HepG2 (cell line): ENCODE data around the gene ZNF155. TPM values are rescaled to one million over a fixed set of nuclear protein-coding genes. Genes with fewer than 3 reads are reported as not detected.

ENCODE experiments used
- DNMT1 ChIP-seq: sonication (generic); formaldehyde crosslinking; IDR thresholded peaks from 2 replicates; pipeline ENCODE4 v1.5.1; 2020; ENCODE audit warnings: mild to moderate bottlenecking, missing genetic modification reagents
- DNMT3B ChIP-seq: conservative IDR thresholded peaks from 2 replicates; pipeline ENCODE4 v1.6.1; 2016; ENCODE audit warnings: missing biosample characterization, control low read depth
- ESRRA ChIP-seq: sonication (generic); formaldehyde crosslinking; IDR thresholded peaks from 2 replicates; pipeline ENCODE4 v1.5.1; 2020; ENCODE audit warnings: mild to moderate bottlenecking, low read depth, missing genetic modification reagents
- FOSL2 ChIP-seq: sonication (generic); formaldehyde crosslinking; IDR thresholded peaks from 2 replicates; pipeline ENCODE4 v1.4.0; 2020; ENCODE audit warnings: missing genetic modification reagents
- MAX ChIP-seq: IDR thresholded peaks from 2 replicates; pipeline ENCODE4 v1.6.1; 2012; ENCODE audit warnings: inconsistent platforms
- MEF2D ChIP-seq: sonication (generic); formaldehyde crosslinking; IDR thresholded peaks from 2 replicates; pipeline ENCODE4 v1.5.1; 2020; ENCODE audit warnings: mild to moderate bottlenecking, missing genetic modification reagents
- NFKBIZ ChIP-seq: IDR thresholded peaks from 2 replicates; pipeline ENCODE4 v1.6.1; 2018; ENCODE audit warnings: missing genetic modification reagents, missing compliant biosample characterization
- PAX8 ChIP-seq: sonication (generic); formaldehyde crosslinking; IDR thresholded peaks from 2 replicates; pipeline ENCODE4 v1.8.0; 2022; ENCODE audit warnings: mild to moderate bottlenecking, missing genetic modification reagents, borderline replicate concordance
- POLR2AphosphoS5 ChIP-seq: IDR thresholded peaks from 2 replicates; pipeline ENCODE4 v1.6.1; 2012; ENCODE audit warnings: low read depth, low read length
- RELA ChIP-seq: sonication (generic); formaldehyde crosslinking; IDR thresholded peaks from 2 replicates; pipeline ENCODE4 v1.4.0; 2020; ENCODE audit warnings: missing genetic modification reagents
- SP140L ChIP-seq: sonication (generic); formaldehyde crosslinking; IDR thresholded peaks from 2 replicates; pipeline ENCODE4 v1.4.0; 2020; ENCODE audit warnings: missing genetic modification reagents, borderline replicate concordance
- ZBTB8A ChIP-seq: sonication (generic); formaldehyde crosslinking; IDR thresholded peaks from 2 replicates; pipeline ENCODE4 v1.4.0; 2020; ENCODE audit warnings: mild to moderate bottlenecking, low read depth, missing genetic modification reagents, borderline replicate concordance
- ZNF235 ChIP-seq: sonication (generic); formaldehyde crosslinking; IDR thresholded peaks from 2 replicates; pipeline ENCODE4 v1.8.1; 2023; ENCODE audit warnings: mild to moderate bottlenecking, missing genetic modification reagents, borderline replicate concordance
- ZNF333 ChIP-seq: sonication (generic); formaldehyde crosslinking; IDR thresholded peaks from 2 replicates; pipeline ENCODE4 v1.4.0; 2020; ENCODE audit warnings: mild to moderate bottlenecking, missing genetic modification reagents, borderline replicate concordance
- ZNF337 ChIP-seq: sonication (generic); formaldehyde crosslinking; IDR thresholded peaks from 2 replicates; pipeline ENCODE4 v1.5.1; 2020; ENCODE audit warnings: missing genetic modification reagents, low read depth, mild to moderate bottlenecking, borderline replicate concordance
- ZNF354B ChIP-seq: sonication (generic); formaldehyde crosslinking; IDR thresholded peaks from 2 replicates; pipeline ENCODE4 v1.8.0; 2022; ENCODE audit warnings: mild to moderate bottlenecking, missing genetic modification reagents
- ZNF605 ChIP-seq: sonication (generic); formaldehyde crosslinking; IDR thresholded peaks from 2 replicates; pipeline ENCODE4 v1.8.0; 2022; ENCODE audit warnings: mild to moderate bottlenecking, missing genetic modification reagents
- ZNF609 ChIP-seq: sonication (generic); formaldehyde crosslinking; IDR thresholded peaks from 2 replicates; pipeline ENCODE4 v1.4.0; 2020; ENCODE audit warnings: mild to moderate bottlenecking, missing genetic modification reagents, borderline replicate concordance
- ZNF703 ChIP-seq: sonication (generic); formaldehyde crosslinking; IDR thresholded peaks from 2 replicates; pipeline ENCODE4 v1.5.1; 2020; ENCODE audit warnings: missing genetic modification reagents, mild to moderate bottlenecking, moderate library complexity, borderline replicate concordance
- ZNF737 ChIP-seq: sonication (generic); formaldehyde crosslinking; IDR thresholded peaks from 2 replicates; pipeline ENCODE4 v1.5.0; 2020; ENCODE audit warnings: missing genetic modification reagents, mild to moderate bottlenecking, borderline replicate concordance
- ZZZ3 ChIP-seq: sonication (generic); formaldehyde crosslinking; IDR thresholded peaks from 2 replicates; pipeline ENCODE4 v1.4.0; 2020; ENCODE audit warnings: missing genetic modification reagents, mild to moderate bottlenecking, borderline replicate concordance
- polyA plus RNA-seq, 8 experiments: library from polyadenylated mRNA; depleted of rRNA in 3 of 8; stranded (reverse) in 7 of 8; unstranded in 1 of 8; fragments of >200 nt; fragmentation: Illumina TruSeq in 4 of 8; extraction: Trizol in 4 of 8; gene quantifications; 2 replicates each; pipeline versions ENCODE4 v1.2.1 to v1.2.3, GENCODE V29; 2011 to 2016; ENCODE audit warnings: low read depth in 4 of 8, missing spikeins in 1 of 8, mixed read lengths in 1 of 8; ENCODE audit not compliant: insufficient read depth in 1 of 8
- total RNA-seq, 5 experiments: library from RNA; depleted of rRNA; stranded (reverse); fragments of >200 nt; fragmentation: Illumina TruSeq; extraction: Trizol; gene quantifications; 2 replicates each; pipeline ENCODE4 v1.2.3, GENCODE V29; 2016; ENCODE audit warnings: low read depth in 1 of 5
- TF ChIP-seq, protein P1 (sequence below): sonication (generic); formaldehyde crosslinking; IDR thresholded peaks from 2 replicates; pipeline ENCODE4 v1.8.0; 2022; ENCODE audit warnings: missing genetic modification reagents, low read depth, mild to moderate bottlenecking, borderline replicate concordance
- TF ChIP-seq, protein P2 (sequence below): IDR thresholded peaks from 2 replicates; pipeline ENCODE4 v1.6.1; 2016

The ZNF155 gene
- total and polyA plus RNA-seq, 2 of the 13 experiments (the other 11 are each of a cell fraction or from before 2014, with no cell fraction given), result 2.5 to 3.6 TPM

DNA sequence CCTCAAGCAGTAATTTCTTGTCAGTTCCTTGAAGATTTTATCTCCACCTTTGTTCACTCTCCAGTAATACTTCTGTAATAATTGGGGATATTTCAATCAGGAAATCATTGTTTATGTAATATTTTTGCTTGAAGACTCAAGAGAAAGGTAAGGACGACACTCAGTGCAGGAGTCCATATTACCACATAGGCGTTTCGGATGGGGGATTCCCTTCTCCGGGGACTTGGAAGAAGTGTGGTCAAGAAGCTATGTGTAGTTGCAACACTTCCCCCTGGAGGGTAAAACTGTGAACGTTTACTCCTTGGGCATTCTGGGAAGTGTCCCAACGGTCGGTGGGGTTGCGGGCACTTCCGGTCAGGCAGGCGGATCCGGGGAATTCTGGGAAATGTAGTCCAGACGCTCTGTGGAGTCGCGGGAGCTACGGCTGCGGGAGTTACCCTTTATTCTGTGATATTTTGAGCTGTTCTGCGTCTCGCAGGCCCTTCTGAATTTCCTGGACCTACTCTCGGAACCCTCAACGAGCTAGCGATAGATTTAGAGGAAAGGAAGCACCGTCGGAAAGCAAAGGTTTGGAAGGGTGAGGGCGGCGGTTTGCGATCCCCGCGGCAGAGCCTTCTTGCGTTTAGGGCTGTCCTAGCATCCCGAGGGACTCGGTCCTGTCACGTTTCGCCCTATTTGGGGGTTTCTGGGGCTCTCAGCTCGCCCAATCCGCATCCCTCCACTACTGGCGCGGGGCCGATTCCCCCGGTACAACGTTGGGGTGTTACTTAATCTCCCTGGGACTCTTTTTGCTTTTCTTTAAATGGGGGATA is 32.9 kb upstream of the ZNF155 start, which contains the start of gene ZNF221 (continued):
- TF ChIP-seq, protein P1, sequence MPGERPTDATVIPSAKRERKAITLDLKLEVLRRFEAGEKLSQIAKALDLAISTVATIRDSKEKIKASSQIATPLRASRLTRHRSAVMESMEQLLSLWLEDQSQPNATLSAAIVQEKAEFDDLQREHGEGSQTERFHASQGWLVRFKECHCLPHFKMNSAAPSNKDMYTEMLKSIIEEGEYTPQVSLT (CRISPR knock-in tag), result no peak
- TF ChIP-seq FOSL2 (CRISPR knock-in tag) (peak; percentile 37; the same call in 1 of the 2 replicates), ZNF333 (CRISPR knock-in tag) (no peak), ZNF354B (CRISPR knock-in tag) (no peak), PAX8 (CRISPR knock-in tag) (no peak), POLR2AphosphoS5 (peak; percentile 47; the same call in 1 of the 2 replicates), NFKBIZ (CRISPR knock-in tag) (peak; percentile 51; the same call in 1 of the 2 replicates), MEF2D (CRISPR knock-in tag) (no peak), SP140L (no peak), ZBTB8A (CRISPR knock-in tag) (no peak), ZNF737 (CRISPR knock-in tag) (no peak), ZNF609 (CRISPR knock-in tag) (no peak), ZZZ3 (no peak), ZNF703 (CRISPR knock-in tag) (no peak), ZNF337 (no peak), ZNF605 (CRISPR knock-in tag) (peak; percentile 68; the same call in 1 of the 2 replicates), RELA (CRISPR knock-in tag) (no peak; the same call in 1 of the 2 replicates), ESRRA (0 out of 2 replicates have a peak, but pooled peaks have one; percentile 35), MAX (peak; percentile 67; the same call in 1 of the 2 replicates), ZNF235 (CRISPR knock-in tag) (no peak), DNMT1 (no peak), DNMT3B (no peak)
- TF ChIP-seq, protein P2, sequence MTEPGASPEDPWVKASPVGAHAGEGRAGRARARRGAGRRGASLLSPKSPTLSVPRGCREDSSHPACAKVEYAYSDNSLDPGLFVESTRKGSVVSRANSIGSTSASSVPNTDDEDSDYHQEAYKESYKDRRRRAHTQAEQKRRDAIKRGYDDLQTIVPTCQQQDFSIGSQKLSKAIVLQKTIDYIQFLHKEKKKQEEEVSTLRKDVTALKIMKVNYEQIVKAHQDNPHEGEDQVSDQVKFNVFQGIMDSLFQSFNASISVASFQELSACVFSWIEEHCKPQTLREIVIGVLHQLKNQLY (CRISPR knock-in tag), result no peak
